Naive B cell (primary cell): ENCODE measurements around the gene RORB. TPM values are rescaled to one million over a fixed set of nuclear protein-coding genes. Genes with fewer than 3 reads are reported as not detected.
A peak's percentile ranks its signal among the peaks of the same experiment; 100 is the strongest.
"Not testable (repeated sequence)": the region's sequence is repeated elsewhere in the genome, so short reads cannot be mapped to it uniquely, and the experiment has no call there.

Experiments
- ATAC-seq, 2 donors: fragments of 150-1000 bp; cut with Tn5 transposase; 2 replicates each; pipeline ENCODE4 v1.10.0; 2021; ENCODE audit warnings: low read depth in 2 of 2, mild to moderate bottlenecking in 2 of 2, moderate library complexity in 2 of 2
- DNase-seq: peaks from one replicate; pipeline ENCODE4 v3.0.0; 2022
- H3K27ac Mint-ChIP-seq, 6 donors: one replicate each; pipeline ENCODE4 v1.8.0; 2020 to 2022; ENCODE audit warnings: mild to moderate bottlenecking in 6 of 6, mixed read lengths in 6 of 6, moderate library complexity in 5 of 6, inconsistent platforms in 2 of 6
- H3K27me3 Mint-ChIP-seq, 3 donors: one replicate each; pipeline ENCODE4 v1.8.0; 2021 to 2022; ENCODE audit warnings: mixed read lengths in 3 of 3, mild to moderate bottlenecking in 1 of 3
- H3K36me3 Mint-ChIP-seq, 2 donors: one replicate each; pipeline ENCODE4 v1.8.0; 2020 to 2022; ENCODE audit warnings: mixed read lengths in 2 of 2, inconsistent platforms in 1 of 2, mild to moderate bottlenecking in 1 of 2
- H3K4me1 Mint-ChIP-seq, 3 donors: one replicate each; pipeline ENCODE4 v1.8.0; 2020 to 2022; ENCODE audit warnings: mixed read lengths in 3 of 3, inconsistent platforms in 1 of 3, mild to moderate bottlenecking in 1 of 3, moderate library complexity in 1 of 3
- H3K4me3 Mint-ChIP-seq, 8 donors: one replicate each; pipeline ENCODE4 v1.8.0; 2020 to 2022; ENCODE audit warnings: mild to moderate bottlenecking in 8 of 8, mixed read lengths in 8 of 8, moderate library complexity in 8 of 8, inconsistent platforms in 2 of 8
- H3K9me3 Mint-ChIP-seq, 7 donors: one replicate each; pipeline ENCODE4 v1.8.0; 2020 to 2022; ENCODE audit warnings: mixed read lengths in 7 of 7, mild to moderate bottlenecking in 5 of 7, inconsistent platforms in 2 of 7, moderate library complexity in 1 of 7
- polyA plus RNA-seq, 6 donors: library from polyadenylated mRNA; unstranded; fragments of 300-500 nt; fragmentation: Illumina TruSeq; gene quantifications; one replicate each; pipeline ENCODE4 v1.2.3, GENCODE V29; 2021; ENCODE audit warnings: low read depth in 6 of 6

Gene RORB
- polyA plus RNA-seq, 6 donors from 2014 or later = not detected

GRCh38 chr9:74526215-74526614 lies 29.1 kb downstream of the RORB start:
- H3K27ac Mint-ChIP-seq = no peak overlapping the region
- H3K4me1 Mint-ChIP-seq = peaks cover 0 to 6% (median 3%) of the 10 kb centered on the region in 3 donors
- no peaks in the 10 kb centered on the region for H3K36me3 Mint-ChIP-seq
- no peak for ATAC-seq
- no peaks in the 10 kb centered on the region for H3K9me3 Mint-ChIP-seq
- peak overlapping the region in 1 of 8 donors; percentile 23 for H3K4me3 Mint-ChIP-seq
- H3K27me3 Mint-ChIP-seq = peaks cover 5 to 36% (median 19%) of the 10 kb centered on the region in 3 donors
- DNase-seq = no peak

- no peak for DNase-seq
- no peak overlapping the region for H3K27ac Mint-ChIP-seq
- H3K36me3 Mint-ChIP-seq = no peaks in the 10 kb centered on the region
- peaks cover 0 to 6% (median 3%) of the 10 kb centered on the region in 3 donors for H3K4me1 Mint-ChIP-seq
- peaks cover 5 to 35% (median 19%) of the 10 kb centered on the region in 3 donors for H3K27me3 Mint-ChIP-seq
- no peak for ATAC-seq
- no peak overlapping the region for H3K4me3 Mint-ChIP-seq
- H3K9me3 Mint-ChIP-seq = no peaks in the 10 kb centered on the region
These were observed 30.6 kb downstream of the RORB start for GRCh38 chr9:74527718-74528117.

- Mint-ChIP-seq H3K9me3 (no peaks in the 10 kb centered on the region), H3K27me3 (peaks cover 2 to 30% (median 19%) of the 10 kb centered on the region in 3 donors), H3K36me3 (no peaks in the 10 kb centered on the region), H3K4me1 (peaks cover 0 to 6% (median 3%) of the 10 kb centered on the region in 3 donors), H3K4me3 (no peak overlapping the region), H3K27ac (no peak overlapping the region)
- DNase-seq (no peak), ATAC-seq (no peak)
These were observed 31.1 kb downstream of the RORB start for GRCh38 chr9:74528207-74528606.

GRCh38 chr9:74530458-74530857 lies 33.3 kb downstream of the RORB start:
- not testable (repeated sequence) for H3K9me3 Mint-ChIP-seq, DNase-seq, H3K4me3 Mint-ChIP-seq, H3K4me1 Mint-ChIP-seq, H3K36me3 Mint-ChIP-seq, H3K27ac Mint-ChIP-seq, ATAC-seq
- H3K27me3 Mint-ChIP-seq = peaks cover 6 to 28% (median 20%) of the 10 kb centered on the region in 3 donors

- Mint-ChIP-seq H3K36me3 (no peaks in the 10 kb centered on the region), H3K4me3 (no peak overlapping the region), H3K27me3 (peaks cover 6 to 18% (median 8%) of the 10 kb centered on the region in 3 donors), H3K4me1 (no peaks in the 10 kb centered on the region), H3K27ac (no peak overlapping the region), H3K9me3 (no peaks in the 10 kb centered on the region)
- DNase-seq (no peak), ATAC-seq (no peak)
These were observed 36.1 kb downstream of the RORB start for GRCh38 chr9:74533253-74533652.

GRCh38 chr9:74534841-74535240 lies 37.7 kb downstream of the RORB start:
- Mint-ChIP-seq H3K4me3 (no peak overlapping the region), H3K9me3 (no peaks in the 10 kb centered on the region), H3K27ac (peak overlapping the region in 1 of 6 donors; percentile 47), H3K27me3 (peaks cover 6 to 18% (median 12%) of the 10 kb centered on the region in 3 donors), H3K36me3 (no peaks in the 10 kb centered on the region), H3K4me1 (no peaks in the 10 kb centered on the region)
- ATAC-seq (no peak), DNase-seq (no peak)

GRCh38 chr9:74543145-74543544 lies 46.0 kb downstream of the RORB start:
- DNase-seq = no peak
- H3K9me3 Mint-ChIP-seq = peaks cover 0 to 2% (median 0%) of the 10 kb centered on the region in 7 donors
- H3K27me3 Mint-ChIP-seq = peaks cover 18 to 39% (median 22%) of the 10 kb centered on the region in 3 donors
- ATAC-seq = no peak
- no peaks in the 10 kb centered on the region for H3K36me3 Mint-ChIP-seq
- no peaks in the 10 kb centered on the region for H3K4me1 Mint-ChIP-seq
- H3K4me3 Mint-ChIP-seq = no peak overlapping the region
- H3K27ac Mint-ChIP-seq = no peak overlapping the region

- Mint-ChIP-seq H3K9me3 (peaks cover 0 to 2% (median 0%) of the 10 kb centered on the region in 7 donors), H3K27ac (no peak overlapping the region), H3K36me3 (no peaks in the 10 kb centered on the region), H3K4me1 (no peaks in the 10 kb centered on the region), H3K4me3 (no peak overlapping the region), H3K27me3 (peaks cover 4 to 28% (median 14%) of the 10 kb centered on the region in 3 donors)
- ATAC-seq = no peak
- DNase-seq = no peak
These were observed 54.1 kb downstream of the RORB start for GRCh38 chr9:74551266-74551665.

- no peak for ATAC-seq
- peaks cover 0 to 11% (median 8%) of the 10 kb centered on the region in 3 donors for H3K27me3 Mint-ChIP-seq
- DNase-seq = no peak
- H3K4me1 Mint-ChIP-seq = peaks cover 8 to 17% (median 9%) of the 10 kb centered on the region in 3 donors
- no peaks in the 10 kb centered on the region for H3K36me3 Mint-ChIP-seq
- H3K4me3 Mint-ChIP-seq = no peak overlapping the region
- H3K27ac Mint-ChIP-seq = no peak overlapping the region
- no peaks in the 10 kb centered on the region for H3K9me3 Mint-ChIP-seq
These were observed 57.8 kb downstream of the RORB start for GRCh38 chr9:74554751-74555419.

- no peak overlapping the region for H3K4me3 Mint-ChIP-seq
- H3K9me3 Mint-ChIP-seq = no peaks in the 10 kb centered on the region
- DNase-seq (no peak), ATAC-seq (no peak)
- H3K36me3 Mint-ChIP-seq = no peaks in the 10 kb centered on the region
- H3K4me1 Mint-ChIP-seq = peaks cover 8 to 17% (median 9%) of the 10 kb centered on the region in 3 donors
- peaks cover 0 to 11% (median 8%) of the 10 kb centered on the region in 3 donors for H3K27me3 Mint-ChIP-seq
- no peak overlapping the region for H3K27ac Mint-ChIP-seq
These were observed 58.4 kb downstream of the RORB start for GRCh38 chr9:74555565-74555964.

- H3K27ac Mint-ChIP-seq = no peak overlapping the region
- H3K4me1 Mint-ChIP-seq = peaks cover 8 to 17% (median 9%) of the 10 kb centered on the region in 3 donors
- no peak for DNase-seq
- H3K27me3 Mint-ChIP-seq = peaks cover 0 to 11% (median 8%) of the 10 kb centered on the region in 3 donors
- H3K9me3 Mint-ChIP-seq = no peaks in the 10 kb centered on the region
- no peak overlapping the region for H3K4me3 Mint-ChIP-seq
- no peak for ATAC-seq
- H3K36me3 Mint-ChIP-seq = no peaks in the 10 kb centered on the region
These were observed 59.5 kb downstream of the RORB start for GRCh38 chr9:74556685-74557084.

- Mint-ChIP-seq H3K36me3 (no peaks in the 10 kb centered on the region), H3K9me3 (no peaks in the 10 kb centered on the region), H3K4me3 (peak overlapping the region in 1 of 8 donors; percentile 40), H3K27me3 (peaks cover 0 to 11% (median 8%) of the 10 kb centered on the region in 3 donors), H3K27ac (peak overlapping the region in 2 of 6 donors; percentile 9 to 51), H3K4me1 (peaks cover 8 to 17% (median 9%) of the 10 kb centered on the region in 3 donors)
- DNase-seq (no peak), ATAC-seq (peak; percentile 34 to 70)
These were observed 60.4 kb downstream of the RORB start for GRCh38 chr9:74557571-74557970.

- peaks cover 5 to 8% (median 7%) of the 10 kb centered on the region in 3 donors for H3K4me1 Mint-ChIP-seq
- no peaks in the 10 kb centered on the region for H3K36me3 Mint-ChIP-seq
- H3K9me3 Mint-ChIP-seq = no peaks in the 10 kb centered on the region
These were observed 65.5 kb downstream of the RORB start for GRCh38 chr9:74562611-74563010.

GRCh38 chr9:74570879-74571512 lies 73.9 kb downstream of the RORB start:
- Mint-ChIP-seq H3K4me1 (no peaks in the 10 kb centered on the region), H3K4me3 (no peak overlapping the region), H3K27me3 (peaks cover 0 to 4% (median 0%) of the 10 kb centered on the region in 3 donors), H3K27ac (no peak overlapping the region), H3K36me3 (no peaks in the 10 kb centered on the region), H3K9me3 (no peaks in the 10 kb centered on the region)
- ATAC-seq = no peak
- no peak for DNase-seq

More at GRCh38 chr9:74562611-74563010, 65.5 kb downstream of the RORB start:
- H3K27me3 Mint-ChIP-seq = peaks cover 0 to 13% (median 0%) of the 10 kb centered on the region in 3 donors
- H3K4me3 Mint-ChIP-seq = no peak overlapping the region
- ATAC-seq (no peak), DNase-seq (no peak)
- H3K27ac Mint-ChIP-seq = no peak overlapping the region
